GM19452 (cell line): ENCODE results near the gene YES1.
A peak's percentile ranks its signal among the peaks of the same experiment; 100 is the strongest.
"Not testable (repeated sequence)": the region's sequence is repeated elsewhere in the genome, so short reads cannot be mapped to it uniquely, and the experiment has no call there.

Experiments used
- ATAC-seq: cut with Tn5 transposase; IDR thresholded peaks from one replicate; pipeline ENCODE4 v1.9.1; 2021; ENCODE audit not compliant: unreplicated experiment

The YES1 gene

DNA sequence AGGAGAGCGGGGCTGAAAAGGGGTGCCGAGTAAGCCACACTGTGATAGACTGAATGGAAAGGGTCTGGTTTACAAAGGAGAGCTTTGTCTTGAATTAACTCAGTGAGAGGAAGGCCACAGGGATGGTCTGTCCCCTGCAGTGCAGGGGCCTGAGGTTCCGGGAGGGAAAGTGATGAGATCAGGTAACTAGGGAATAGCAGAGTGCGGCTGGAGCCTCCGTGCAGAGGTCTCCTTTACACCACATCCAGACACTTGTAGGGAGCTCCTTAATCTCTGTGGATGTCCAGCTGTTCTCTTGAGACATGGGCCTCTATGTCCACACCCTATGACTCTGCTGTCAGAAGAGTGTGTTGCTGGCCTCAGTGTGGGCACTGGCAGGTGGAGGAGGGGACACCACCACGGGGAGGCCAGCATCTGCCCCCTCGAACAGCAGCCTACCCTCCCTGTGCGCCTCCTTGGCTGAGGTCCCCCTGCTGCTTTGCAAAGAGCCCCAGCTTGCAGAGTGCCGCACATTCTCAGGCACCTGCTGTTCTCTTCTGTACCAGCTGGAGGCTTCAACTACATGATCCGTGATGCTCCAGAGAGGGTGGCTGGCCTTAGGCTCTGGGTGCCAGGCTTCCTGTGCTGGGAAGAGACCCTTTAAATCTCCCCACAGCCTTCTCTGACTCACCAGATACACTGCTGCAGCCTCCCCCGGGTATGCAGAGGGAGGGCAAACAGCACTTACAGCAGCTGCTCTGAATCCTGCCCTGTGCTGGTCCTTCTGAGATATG, 125.5 kb downstream of the YES1 start:
- no peak for ATAC-seq

DNA sequence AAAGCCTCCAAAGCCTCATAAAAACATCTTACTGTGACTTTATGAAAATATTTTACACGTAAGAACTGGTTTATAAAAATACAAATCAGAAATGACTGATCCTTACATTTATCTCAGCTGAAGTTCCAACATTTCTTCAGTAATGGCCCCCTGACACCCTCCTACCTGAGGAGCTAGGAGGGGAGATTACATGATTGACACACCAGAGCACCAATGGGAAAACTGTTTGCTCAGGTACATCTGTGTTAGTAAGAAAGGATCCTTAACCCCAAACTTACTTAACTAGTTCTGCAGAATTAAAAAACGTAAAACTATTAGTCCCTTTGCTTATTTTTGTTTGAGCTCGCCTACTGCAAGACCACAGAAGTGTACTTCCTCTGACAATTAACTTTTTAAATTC, 126.6 kb downstream of the YES1 start:
- no peak for ATAC-seq

DNA sequence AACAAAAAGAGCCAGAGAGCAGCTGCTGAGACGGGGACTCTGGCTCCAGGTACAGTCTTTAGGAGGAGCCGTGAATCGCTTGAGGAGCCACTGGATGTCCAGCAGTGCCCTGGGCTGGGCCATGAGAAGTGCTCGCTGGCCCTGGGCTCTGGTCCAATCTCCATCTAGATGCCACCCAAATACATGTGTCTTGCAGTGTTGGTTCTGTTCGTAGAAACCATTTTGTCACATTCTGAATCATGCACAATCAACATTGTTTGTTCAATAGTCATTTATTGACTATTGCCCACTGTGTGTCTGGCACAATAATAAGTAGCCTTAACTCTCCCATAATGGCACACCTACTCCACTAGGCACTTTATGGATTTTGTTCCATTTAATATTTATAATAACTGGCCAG, 128.5 kb downstream of the YES1 start:
- no peak for ATAC-seq

DNA sequence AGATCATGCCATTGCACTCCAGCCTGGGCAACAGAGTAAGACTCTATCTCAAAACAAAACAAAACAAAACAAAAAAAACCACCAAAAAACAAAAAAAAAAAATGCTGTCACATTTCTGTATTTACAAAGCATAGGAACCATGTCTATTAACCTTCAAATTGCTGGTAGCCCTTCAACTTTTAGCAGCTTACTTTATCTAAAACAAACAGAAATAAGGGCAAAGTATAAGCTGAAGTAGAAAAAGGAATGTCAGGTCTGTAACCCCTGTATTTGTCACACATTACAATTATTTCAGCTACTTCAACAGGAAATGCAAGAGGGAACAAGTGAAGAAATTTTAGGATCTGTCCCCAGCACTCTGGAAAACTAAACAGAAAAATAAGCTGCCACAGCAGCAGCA, 129.2 kb downstream of the YES1 start:
- no peak for ATAC-seq

DNA sequence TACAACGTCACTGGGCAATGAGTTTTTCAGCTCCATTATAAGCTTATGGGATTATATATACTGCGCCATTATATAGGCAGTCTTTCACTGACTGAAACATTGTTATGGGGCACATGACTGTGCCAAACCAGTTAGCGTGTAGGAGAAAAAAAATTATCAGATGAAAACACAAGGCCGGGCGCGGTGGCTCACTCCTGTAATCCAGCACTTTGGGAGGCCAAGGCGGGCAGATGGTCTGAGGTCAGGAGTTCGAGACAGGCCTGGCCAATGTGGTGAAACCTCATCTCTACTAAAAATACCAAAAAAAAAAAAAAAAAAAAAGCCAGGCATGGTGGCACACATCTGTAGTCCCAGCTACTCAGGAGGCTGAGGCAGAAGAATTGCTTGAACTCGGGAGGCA, 129.6 kb downstream of the YES1 start:
- not testable (repeated sequence) for ATAC-seq

DNA sequence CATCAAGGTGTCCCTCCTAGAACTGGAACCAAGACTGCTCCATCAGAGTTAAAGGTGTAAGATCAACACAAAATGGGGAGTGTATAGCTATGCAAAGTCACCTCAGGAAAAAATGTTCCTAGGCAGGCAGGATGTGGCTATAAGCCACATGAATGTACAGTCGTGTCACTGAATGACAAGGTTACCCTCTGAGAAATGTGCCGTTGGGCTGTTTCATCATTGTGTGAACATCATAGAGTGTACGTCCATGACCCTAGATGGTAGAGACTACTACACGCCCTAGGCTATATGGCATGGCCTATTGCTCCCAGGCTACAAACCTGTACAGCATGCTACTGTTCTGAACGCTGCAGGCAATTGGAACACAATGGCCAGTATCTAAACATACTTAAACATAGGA, 130.1 kb downstream of the YES1 start:
- no peak for ATAC-seq

DNA sequence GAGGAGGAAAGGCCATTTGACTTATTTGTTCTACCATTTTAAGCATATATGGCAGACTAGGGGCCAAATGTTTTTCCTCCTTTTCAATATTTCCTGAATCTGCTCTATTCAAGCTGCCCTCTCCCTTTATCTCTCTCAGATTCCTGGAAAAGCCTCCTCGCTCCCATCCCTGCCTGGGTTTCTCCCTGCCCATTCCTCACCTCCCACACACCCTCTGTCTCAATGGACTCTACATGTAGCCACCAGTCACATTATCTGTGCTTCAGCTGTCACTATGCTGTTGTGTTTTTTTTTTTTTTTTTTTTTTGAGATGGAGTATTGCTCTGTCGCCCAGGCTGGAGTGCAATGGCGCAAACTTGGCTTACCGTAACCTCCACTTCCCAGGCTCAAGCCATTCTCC, 131.7 kb downstream of the YES1 start:
- no peak for ATAC-seq

DNA sequence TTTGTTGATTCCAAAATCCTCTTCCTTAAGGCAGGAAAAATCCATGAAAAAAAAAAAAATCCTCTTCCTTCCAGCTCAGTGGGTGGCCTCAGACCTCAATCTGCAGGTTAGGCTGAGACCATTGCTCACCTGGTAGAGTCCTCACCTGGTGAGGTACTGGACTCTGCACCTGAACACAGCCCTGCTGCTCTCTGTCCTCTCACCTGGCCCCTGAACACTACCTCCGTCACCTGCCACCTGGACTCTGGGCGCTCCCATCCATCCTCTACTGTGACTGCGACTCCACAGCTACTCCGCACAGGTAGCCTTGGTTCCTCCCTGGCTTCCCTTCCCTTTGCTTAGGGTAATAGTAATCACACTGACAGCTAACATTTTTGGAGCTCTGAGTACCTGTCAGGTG, 132.5 kb downstream of the YES1 start:
- no peak for ATAC-seq

DNA sequence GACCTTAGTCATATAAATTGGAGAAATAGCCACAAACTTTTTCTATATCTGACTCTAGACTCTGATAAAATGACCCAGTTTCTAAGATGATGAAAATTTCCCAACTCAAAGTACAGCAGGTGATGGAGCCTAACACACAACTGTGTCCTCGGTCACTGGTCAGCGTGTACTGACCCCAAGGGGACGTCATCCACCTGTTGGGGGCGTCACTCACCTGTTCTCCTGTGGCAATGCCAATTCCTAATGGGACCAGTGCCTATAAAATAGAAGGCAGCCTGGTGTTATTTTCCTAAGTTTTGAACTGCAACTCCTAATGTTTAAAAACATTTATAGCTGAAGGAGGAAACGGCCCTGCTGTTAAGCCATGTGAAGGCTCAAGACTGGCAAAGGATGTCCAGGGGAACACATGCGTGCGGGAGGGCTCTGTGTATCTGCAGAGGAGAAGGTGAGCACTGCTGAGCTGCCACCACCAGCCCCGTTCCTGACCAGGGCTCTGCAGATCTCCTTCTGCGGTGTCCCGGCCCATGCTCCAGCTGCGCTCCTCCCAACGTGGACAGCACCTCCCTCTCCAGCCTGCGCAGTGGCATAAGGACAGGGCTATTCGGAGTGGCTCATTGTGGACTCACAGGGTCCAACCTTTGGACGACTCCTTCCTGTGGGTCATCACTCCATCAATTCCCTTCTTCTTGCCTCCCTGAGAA, 133.4 kb downstream of the YES1 start:
- no peak for ATAC-seq

DNA sequence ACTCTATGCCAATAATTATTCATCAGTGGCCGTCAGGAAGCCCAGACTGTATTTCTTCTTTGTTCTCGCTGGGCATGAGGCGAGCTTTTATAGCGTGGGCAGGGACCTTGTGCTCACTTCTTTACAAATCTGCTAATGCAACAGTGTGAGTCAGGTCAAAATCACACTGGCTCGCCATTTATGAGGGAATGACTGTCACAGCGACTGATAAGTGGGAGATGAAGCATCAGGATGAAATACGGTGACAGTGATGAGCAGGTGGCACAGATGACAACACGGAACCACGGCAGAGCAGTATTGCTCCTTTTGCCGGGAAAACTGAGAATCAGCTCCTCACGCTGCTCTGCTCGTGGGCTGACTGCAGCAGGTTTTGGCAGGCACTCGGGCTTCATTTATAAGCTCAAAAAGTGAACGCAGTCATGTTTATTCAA, 134.1 kb downstream of the YES1 start:
- ATAC-seq, result no peak

DNA sequence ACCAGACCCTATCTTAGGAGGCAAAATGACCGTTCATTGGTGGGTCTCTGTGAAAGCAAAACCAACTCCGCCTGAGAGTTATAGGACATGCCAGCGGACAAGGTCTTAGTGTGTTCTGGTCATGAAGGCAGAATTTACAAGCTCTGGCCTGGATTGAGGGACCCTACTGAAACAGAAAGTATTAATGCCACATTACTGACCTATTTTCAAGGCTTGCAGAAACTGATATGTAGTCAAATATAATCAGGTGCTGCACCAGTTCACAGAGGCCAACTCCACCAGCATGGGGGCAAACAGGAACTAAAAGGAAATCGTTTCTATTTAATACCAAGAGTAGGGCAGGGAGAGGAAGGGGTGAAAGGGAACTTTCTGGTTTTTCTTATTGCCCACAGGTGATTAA, 134.9 kb downstream of the YES1 start:
- peak; percentile 44 for ATAC-seq

DNA sequence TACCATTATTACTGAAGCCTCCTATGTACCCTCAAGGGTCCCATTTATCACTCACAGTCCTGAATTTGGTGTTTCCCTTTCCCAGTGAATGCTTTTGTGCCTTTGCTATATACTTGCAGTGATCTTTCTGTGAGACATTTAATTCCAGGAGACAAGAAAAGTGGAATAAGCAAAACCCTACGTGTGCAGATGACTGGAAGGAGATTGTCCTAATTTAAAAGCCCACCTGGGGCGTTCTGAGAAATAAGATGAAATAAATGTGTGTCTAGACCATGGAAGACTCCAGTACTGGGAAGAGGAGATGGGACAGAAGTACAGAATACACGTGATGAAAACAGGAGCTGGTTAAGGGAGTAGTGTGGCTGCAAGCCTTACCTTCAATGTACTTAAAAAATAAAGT, 135.3 kb downstream of the YES1 start:
- ATAC-seq, result no peak

DNA sequence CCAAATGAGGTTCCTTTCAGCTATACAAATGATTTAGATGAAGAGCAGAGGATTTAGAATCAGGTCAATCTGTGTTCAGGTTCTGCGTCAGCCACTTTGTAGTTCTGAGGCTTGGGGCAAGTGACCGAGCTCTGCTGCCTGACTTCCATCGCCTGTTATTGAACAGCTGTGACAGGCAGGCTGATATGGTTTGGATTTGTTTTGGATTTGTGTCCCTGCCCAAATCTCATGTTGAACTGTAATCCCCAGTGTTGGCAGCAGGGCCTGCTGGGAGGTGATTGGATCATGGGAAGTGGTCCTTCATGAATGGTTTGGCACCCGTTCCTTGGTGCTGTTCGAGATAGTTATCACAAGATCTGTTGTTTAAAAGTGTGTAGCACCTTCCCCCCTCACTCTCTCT, 136.0 kb downstream of the YES1 start:
- ATAC-seq, result no peak

DNA sequence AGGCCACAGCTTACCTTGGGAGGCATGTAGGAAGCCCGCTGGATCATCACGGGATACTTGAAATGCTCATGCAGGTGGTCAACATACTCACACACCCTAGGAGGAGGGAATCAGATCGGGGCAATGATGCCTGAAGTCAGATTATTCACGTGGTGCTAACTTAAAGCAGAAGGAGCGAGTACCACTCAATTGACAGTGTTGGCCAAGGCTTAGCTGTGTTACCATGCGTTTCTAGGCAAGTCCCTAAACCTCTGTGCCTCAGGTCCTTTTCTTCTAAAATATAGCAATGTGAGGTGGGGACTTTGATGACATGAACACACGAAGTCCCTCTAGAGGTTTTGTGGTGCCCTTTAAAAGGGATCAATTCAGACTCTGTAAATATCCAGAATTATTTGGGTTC, 136.7 kb downstream of the YES1 start:
- no peak for ATAC-seq

DNA sequence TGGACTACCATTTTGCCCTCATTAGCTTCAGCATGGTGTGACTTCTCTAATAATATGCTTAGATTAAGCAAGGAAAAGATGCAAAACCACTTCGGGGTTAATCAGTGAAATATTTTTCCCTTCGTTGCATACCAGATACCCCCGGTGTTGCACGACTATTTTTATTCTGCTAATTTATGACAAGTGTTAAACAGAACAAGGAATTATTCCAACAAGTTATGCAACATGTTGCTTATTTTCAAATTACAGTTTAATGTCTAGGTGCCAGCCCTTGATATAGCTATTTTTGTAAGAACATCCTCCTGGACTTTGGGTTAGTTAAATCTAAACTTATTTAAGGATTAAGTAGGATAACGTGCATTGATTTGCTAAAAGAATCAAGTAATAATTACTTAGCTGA, 138.3 kb downstream of the YES1 start:
- no peak for ATAC-seq

DNA sequence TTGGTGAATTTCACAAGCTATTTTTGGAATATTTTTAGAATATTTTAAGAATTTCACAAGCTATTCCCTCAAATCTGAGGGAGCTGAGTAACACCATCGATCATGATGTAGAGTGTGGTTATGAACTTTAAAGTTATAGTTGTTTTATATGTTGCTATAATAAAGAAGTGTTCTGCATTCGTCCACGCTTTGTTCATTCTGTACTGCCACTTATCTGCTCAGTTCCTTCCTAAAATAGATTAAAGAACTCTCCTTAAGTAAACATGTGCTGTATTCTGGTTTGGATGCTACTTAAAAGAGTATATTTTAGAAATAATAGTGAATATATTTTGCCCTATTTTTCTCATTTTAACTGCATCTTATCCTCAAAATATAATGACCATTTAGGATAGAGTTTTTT, 138.7 kb downstream of the YES1 start:
- no peak for ATAC-seq
